HG02840 (cell line): ENCODE measurements around the gene TBCCD1.
"Not testable (repeated sequence)": the region's sequence is repeated elsewhere in the genome, so short reads cannot be mapped to it uniquely, and the experiment has no call there.

Experiments used
- ATAC-seq: cut with Tn5 transposase; IDR thresholded peaks from one replicate; pipeline ENCODE4 v1.9.1; 2021; ENCODE audit warnings: mild to moderate bottlenecking, moderate library complexity, moderate number of reproducible peaks; ENCODE audit not compliant: unreplicated experiment, low FRiP score

TBCCD1 gene

DNA sequence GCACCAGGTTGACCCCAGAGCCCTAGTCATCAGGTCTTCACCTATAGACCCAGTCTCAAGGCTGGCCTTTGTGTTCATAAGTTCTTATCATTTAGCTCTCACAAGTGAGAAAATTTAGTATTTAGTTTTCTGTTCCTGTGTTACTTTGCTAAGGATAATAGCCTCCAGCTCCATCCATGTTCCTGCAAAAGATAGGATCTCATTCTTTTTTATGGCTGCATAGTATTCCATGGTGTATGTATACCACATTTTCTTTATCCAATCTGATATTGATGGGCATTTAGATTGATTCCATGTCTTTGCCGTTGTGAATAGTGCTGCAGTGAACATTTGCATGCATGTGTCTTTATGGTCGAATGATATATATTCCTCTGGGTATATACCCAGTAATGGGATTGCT is 69.1 kb downstream of the TBCCD1 start:
- not testable (repeated sequence) for ATAC-seq

DNA sequence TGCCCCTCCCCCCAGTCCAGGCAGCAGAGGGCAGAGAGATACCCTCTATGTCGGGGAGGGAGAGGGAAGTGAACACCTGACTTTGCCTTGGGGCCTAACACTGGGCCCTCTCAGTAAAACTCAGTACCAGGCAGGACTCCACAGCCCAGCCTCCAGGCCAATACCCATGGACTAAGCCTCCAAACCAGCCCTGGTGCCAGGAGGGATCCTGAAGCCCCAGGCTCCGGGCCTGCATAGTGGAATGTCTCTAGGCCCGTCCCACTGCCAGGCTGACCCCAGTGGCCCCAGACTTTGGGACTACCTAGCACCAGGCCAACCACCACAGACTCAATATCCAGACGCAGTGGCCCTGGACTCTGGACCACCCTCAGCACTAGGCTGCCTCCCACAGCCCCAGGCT is 69.5 kb downstream of the TBCCD1 start:
- ATAC-seq: no peak

DNA sequence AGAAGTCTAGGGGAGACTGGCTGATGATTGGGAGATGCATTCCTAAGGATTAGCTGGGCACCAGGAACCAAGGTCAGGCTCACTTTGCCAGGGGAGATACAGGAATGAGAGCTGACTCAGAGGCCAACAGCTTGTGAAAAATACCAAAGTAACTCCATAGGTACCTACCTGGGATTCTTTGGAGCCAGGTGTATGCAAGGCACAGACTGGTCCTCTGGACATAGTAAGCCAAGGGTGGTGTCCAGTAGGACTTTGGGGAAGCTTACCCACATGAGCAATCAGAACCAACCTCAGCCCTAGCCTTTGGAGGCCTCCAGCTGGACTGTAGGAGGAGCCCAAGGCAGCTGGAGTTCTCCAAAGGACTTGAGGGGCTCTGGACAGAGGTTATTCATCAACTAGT is 70.5 kb downstream of the TBCCD1 start:
- ATAC-seq: no peak
